H1 (cell line): ENCODE measurements around the gene HSD17B2.

Experiments
- ATF3 ChIP-seq: IDR thresholded peaks from 2 replicates; pipeline ENCODE4 v1.6.1; 2011; ENCODE audit warnings: low read depth, mild to moderate bottlenecking, low read length; ENCODE audit not compliant: insufficient read depth
- CEBPB ChIP-seq: IDR thresholded peaks from 2 replicates; pipeline ENCODE4 v1.6.1; 2012; ENCODE audit warnings: low read depth, low read length
- EZH2 ChIP-seq: fragments of 200-600 bp; sonication (generic); IDR thresholded peaks from 2 replicates; pipeline ENCODE4 v1.7.1; 2012; ENCODE audit warnings: low read depth, mild to moderate bottlenecking, moderate library complexity, low read length, inconsistent platforms; ENCODE audit not compliant: severe bottlenecking
- KDM1A ChIP-seq: fragments of 200-600, 300-600 bp; sonication (generic); IDR thresholded peaks from 2 replicates; pipeline ENCODE4 v1.7.1; 2016; ENCODE audit warnings: mild to moderate bottlenecking, low read length, borderline replicate concordance
- ZNF274 ChIP-seq: IDR thresholded peaks from 2 replicates; pipeline ENCODE4 v1.7.0; 2012; ENCODE audit warnings: low read length, borderline replicate concordance; ENCODE audit errors: extremely low read depth

GRCh38 chr16:82146957-82147356 lies 111.9 kb downstream of the HSD17B2 start:
- no peak for TF ChIP-seq CEBPB
- no peak for TF ChIP-seq KDM1A
- no peak for TF ChIP-seq ATF3
- TF ChIP-seq ZNF274, result no peak
- no peak for TF ChIP-seq EZH2
